Measurements from ENCODE around the gene SLC39A3.

SLC39A3 gene

DNA sequence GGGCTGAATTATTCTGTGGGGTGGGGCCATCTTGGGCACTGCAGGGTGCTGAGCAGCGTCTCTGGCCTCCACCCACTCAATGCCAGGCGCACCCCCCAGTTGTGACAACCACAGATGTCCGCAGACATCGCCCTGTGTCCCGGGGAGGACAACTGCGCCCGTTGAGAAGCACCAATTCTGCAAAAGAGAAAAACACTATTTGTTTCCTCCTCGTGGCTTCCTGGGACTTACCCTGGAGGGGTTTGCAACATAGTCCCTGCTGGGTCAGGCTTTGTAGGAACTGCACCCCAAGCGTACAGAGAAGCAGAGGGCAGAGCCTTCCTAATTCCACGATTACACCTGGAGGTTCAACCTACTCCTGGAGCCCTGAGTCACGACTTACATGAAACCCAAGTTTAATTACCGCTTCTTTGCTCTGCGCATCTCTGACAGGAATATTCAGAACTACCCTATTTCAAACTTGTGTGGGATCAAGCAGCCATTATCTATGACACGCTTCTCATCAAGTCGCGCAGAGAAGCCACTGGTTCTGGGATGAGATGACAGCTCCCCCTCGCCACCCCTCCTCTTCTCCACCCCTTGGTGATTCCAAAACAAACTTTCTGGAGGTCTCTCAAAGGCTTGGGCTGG is 11.1 kb upstream of the SLC39A3 start:
- DNase-seq (ENCODE audit: low spot score) = no peak
- no peak for FAIRE-seq

GRCh38 chr19:2747349-2747748 is 7.5 kb upstream of the SLC39A3 start:
- FAIRE-seq = no peak
- DNase-seq (ENCODE audit: low spot score) = no peak

DNA sequence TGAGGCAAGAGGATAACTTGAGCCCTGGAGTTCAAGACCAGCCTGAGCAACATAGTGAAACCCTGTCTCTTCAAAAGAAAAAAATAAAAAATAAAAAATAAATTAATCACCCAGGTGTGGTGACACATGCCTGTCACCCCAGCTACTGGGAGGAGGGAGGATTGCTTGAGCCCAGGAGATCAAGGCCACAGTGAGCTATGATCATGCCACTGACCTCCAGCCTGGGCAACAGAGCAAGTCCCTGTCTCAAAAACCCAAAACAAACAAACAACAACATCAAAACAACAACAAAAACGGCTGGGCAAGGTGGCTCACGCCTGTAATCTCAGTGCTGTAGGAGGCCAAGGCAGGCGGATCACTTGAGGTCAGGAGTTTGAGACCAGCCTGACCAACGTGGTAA is 4.3 kb upstream of the SLC39A3 start:
- FAIRE-seq (no peak), DNase-seq (ENCODE audit: low spot score) (no peak)

GRCh38 chr19:2743099-2743498 is 3.3 kb upstream of the SLC39A3 start:
- FAIRE-seq (no peak), DNase-seq (ENCODE audit: low spot score) (no peak)

GRCh38 chr19:2740314-2740656 is 468 bp upstream of the SLC39A3 start:
- DNase-seq (ENCODE audit: low spot score) = no peak
- no peak for FAIRE-seq

DNA sequence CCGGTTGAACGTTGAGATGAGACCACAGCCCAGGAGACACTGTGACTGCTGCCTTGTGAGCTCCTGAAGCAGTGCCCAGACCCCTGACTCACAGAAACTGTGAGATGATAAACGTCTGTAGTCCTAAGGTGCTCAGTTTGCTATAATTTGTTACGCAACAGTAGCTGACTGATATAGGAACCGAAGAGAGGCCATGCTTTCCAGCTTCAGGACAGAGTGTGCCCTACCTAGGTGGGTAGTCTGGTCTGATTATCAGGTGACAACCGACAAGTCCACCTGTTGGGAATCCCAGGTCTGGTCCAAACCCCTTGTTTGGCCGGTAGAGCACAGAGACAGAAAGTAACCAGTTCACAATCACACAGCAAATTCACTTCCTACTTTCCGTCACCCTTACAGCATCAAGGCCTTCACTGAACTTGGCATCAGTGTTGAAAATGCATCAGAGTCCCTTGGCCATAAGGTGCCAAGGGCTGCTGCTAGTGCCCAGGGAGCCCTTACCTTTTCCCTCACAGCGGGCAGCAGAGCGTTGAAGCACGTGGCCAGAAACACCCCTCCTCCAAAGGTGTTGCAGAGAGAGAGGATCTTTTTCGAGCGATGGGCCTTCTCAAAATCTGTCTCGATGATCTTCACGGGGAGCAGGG is 3.1 kb downstream of the SLC39A3 start:
- no peak for FAIRE-seq
- no peak for DNase-seq (ENCODE audit: low spot score)

- DNase-seq (ENCODE audit: low spot score) (no peak), FAIRE-seq (no peak)
Measured at GRCh38 chr19:2735374-2735773, 4.4 kb downstream of the SLC39A3 start.

- DNase-seq (ENCODE audit: low spot score) = no peak
- no peak for FAIRE-seq
Measured at GRCh38 chr19:2734589-2735288, 5.1 kb downstream of the SLC39A3 start.

DNA sequence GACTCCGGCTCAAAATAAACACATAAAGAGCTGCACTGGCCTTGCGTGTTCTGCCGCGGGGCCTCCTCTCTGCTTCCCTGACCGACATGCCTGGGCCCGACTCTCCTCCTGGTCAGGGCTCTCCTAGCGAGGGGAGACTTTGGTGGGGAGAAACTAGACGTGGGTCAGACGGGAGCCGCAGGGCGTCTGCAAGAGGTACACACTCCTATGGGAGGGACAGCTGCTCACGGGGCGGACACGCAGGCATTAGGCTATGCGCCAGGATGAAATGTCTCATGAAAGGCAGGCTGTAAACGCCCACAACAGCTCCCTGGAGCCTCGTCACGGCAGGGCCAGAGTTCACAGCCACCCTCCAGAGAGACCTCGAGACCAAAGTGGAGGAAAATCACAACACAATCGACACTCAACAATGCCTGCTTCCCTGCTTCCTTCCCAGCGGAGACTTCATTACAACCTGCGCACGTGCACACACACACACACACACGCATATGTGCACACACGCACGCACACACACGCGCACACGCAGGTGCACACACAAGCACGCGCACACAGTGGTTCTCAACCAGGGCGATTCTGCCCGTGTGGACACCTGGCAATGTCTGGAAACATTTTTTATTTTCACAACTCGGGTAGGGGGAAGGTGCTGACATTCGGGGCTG is 5.8 kb downstream of the SLC39A3 start:
- FAIRE-seq (no peak), DNase-seq (ENCODE audit: low spot score) (no peak)

DNA sequence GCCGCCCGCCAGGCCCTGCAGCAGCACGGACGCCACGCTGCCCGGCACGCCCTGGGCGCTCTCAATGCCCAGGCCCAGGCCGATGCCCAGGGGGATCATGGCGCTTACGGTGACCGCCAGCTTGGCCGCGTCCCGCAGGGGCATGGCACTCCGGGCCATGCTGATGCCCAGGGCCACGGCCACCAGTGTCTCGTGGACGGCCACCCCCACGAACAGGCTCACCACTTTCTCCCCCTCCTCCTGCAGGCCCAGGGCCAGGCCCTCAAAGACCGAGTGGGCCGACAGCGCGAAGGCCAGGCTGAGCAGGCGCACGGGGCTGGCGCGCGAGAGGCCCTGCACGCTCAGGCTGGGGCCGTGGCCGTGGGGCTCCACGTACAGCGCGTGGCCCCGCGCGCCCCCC is 6.9 kb downstream of the SLC39A3 start:
- DNase-seq (ENCODE audit: low spot score) (no peak), FAIRE-seq (no peak)

DNA sequence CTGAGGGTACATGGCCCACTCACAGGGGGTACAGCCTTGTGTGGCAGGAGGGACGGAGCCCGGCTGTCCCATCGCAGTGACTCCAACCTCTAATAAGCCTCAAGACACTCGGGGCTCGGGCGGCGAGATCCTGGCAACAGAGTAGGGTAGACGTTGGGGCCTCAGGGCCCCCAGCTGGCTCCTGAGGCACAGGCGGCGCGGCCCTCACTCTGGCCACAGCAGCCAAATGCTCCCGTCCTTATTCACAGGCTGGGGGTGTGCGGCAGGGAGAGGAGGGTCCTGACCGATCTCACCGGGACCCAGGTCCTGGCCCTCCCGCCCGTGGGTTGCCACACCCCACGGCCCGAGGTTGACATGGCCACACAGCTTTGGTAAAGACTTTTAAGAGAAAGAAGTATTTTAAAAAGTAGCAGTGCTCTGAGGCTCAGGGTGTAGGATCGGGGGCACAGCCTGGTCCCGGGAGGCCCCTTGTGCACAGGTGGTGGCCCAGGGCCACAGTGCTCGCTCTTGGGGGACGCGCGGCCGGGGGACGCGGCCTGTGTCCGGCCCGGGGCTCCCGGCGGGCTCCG is 7.6 kb downstream of the SLC39A3 start:
- DNase-seq (ENCODE audit: low spot score) = no peak
- no peak for FAIRE-seq

GRCh38 chr19:2731181-2731995 is 8.4 kb downstream of the SLC39A3 start:
- DNase-seq (ENCODE audit: low spot score) (no peak), FAIRE-seq (no peak)

- no peak for DNase-seq (ENCODE audit: low spot score)
- FAIRE-seq = no peak
Measured at GRCh38 chr19:2729943-2730818, 9.6 kb downstream of the SLC39A3 start.

DNA sequence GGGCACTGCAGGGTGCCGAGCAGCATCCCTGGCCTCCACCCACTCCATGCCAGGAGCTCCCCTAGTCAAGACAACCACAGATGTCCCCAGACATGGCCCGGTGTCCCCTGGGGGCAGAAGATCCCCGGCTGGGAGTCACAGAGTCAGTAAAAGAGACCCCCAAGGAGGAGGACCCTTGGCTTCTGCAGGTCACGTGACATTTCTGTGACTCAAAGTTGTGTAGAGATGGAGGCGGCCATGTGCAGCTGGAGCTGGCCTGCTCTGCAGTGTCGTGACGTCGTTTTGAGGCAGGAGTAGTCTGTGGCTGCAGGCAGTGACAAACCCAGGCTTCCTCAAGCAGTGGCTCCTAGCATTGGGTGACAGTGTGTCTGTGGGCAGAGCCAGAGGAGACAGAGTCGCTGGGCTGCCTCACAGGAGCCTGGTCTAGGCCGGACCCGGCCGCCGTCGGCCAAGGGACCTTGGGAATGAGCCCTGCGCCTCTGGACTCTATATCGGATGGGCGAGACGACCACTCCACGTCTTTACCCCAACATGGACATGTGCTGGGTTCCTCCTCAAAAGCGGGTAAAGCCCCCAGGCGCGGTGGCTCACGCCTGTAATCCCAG is 10.9 kb downstream of the SLC39A3 start:
- DNase-seq (ENCODE audit: low spot score) (no peak), FAIRE-seq (no peak)

DNA sequence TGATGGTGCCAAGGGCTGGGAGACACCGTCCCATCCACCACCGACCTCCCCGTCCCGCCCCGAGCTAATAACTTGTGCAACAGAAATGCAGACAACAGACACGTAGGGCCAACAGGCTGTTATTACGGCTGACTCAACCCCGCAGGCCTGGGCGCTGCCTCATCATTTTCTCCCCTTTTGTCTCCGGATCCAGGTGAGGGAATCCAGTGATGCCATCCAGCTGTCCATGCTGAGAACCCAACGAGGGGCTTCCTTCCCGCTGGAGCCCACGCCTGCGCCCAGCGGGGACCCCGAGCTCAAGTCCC is 12.2 kb downstream of the SLC39A3 start:
- FAIRE-seq (no peak), DNase-seq (ENCODE audit: low spot score) (no peak)

DNA sequence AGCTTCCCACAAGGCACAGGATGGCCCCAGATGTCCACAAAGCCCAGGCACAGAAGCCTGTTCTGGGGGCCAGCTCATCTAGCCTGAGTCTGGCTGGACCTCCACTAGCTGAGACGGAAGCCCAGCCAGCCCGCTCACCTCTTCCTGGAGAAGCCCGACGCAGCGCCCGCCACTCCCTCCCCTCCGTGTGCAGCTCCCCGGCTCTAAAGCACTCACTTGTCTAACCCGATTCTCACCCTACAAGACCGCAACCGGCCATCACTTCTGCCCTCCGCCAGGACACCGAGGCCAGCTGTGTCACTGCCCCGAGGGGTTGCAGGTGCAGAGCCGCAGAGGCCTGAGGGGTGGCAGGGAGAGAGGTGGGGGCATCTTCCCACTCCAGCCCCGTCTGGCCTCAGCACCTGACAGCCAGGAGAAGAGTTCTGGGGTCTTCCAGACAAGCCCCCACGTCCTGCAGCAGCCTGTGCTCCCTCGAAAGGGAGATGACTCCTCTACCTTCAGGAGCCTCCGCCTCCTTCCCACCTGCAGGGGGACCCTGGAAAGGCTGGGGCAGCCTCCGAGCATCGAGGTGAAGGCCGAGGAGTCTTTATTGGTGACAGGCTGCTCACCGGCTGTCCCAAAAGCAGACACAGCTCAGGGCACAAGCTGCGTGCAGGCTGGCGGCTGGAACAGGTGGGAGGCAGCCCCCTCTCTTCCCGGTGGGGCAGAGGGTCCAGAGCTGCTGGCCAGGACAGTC is 12.7 kb downstream of the SLC39A3 start:
- DNase-seq (ENCODE audit: low spot score) = no peak
- no peak for FAIRE-seq

DNA sequence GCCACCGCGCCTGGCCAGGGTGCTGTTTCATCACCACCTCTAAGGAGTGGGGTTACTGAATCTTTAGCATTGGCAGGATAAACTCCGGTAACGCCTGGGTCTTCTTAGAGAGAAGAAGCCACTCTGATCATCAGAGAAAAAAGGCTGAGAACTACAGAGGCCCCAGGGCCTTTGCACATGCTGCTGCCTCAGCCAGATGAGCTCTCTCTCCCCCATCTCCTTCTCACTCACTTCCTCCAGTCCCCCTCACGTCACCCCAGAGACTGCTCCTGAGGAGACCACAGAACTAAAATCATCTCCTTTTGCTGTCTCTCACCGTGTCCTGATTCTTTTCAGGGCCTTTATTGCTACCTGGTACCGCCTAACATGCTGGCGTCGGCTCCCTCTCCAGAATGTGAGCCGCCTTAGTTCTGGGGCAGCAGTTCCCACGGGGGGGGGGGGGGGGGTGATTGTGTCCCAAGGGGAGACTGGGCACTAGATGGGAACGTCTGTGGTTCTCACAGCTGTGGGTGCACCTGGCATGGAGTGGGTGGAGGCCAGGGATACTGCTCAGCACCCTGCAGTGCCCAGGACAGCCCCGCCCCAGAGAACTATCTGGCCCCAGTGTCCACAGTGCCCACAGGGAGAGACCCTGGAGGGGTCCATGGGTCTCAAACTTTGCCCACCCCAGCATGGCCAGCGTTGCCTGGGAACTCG is 13.5 kb downstream of the SLC39A3 start:
- FAIRE-seq (no peak), DNase-seq (ENCODE audit: low spot score) (no peak)

GRCh38 chr19:2724148-2724557 is 15.7 kb downstream of the SLC39A3 start:
- no peak for FAIRE-seq
- DNase-seq (ENCODE audit: low spot score) = no peak

DNA sequence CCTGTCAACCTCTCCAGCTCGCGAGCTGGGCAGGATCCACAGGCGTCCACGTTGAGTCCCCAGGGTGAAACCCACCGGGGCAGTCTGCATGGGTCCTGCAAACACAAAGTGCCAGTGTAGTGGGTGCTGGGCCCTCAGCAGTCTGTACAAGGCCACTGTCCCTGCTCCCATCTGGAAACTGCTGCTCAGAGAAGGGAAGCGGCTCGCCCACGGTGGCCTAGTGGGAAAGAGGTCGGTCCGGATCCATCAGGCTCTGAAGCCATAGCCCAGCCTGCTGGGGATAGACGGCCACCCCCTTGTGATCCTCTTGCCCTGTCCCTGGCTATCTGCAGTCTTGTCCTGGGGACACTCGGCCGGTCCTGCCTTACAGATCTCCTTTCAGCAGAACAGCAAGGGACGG is 16.1 kb downstream of the SLC39A3 start:
- FAIRE-seq (no peak), DNase-seq (ENCODE audit: low spot score) (no peak)
